ENCODE results near the gene SEC14L3. TPM values are rescaled to one million over a fixed set of nuclear protein-coding genes. Genes with fewer than 3 reads are reported as not detected.
"Not testable (repeated sequence)": the region's sequence is repeated elsewhere in the genome, so short reads cannot be mapped to it uniquely, and the experiment has no call there.

The SEC14L3 gene
- total and polyA plus RNA-seq, 9 donors = not detected

DNA sequence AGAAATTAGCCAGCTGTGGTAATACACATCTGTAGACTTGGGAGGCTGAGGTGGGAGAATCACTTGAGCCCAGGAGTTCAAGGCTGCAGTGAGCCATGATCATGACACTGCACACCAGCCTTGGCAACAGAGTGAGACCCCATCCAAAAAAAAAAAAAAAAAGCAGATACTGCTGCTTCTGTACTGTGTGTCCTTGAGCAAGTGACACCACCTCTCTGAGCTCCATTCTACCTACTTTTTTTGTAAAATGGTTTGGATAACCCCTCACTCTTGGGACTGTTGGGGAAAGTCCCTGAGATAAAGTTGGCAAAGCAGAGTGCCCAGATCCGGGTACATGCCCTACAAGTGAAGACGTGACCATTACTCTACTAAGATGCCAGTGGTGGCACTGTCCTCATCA lies 2.7 kb downstream of the SEC14L3 start:
- 41 to 90% (median 80%) methylated on average over 2 of the region's 2 CpGs for WGBS, 3 donors
- TF ChIP-seq CTCF (IDR thresholded peaks at IDR 0.05) (no peak), POLR2A (IDR thresholded peaks at IDR 0.05) (no peak), EP300 (IDR thresholded peaks at IDR 0.05) (no peak)
- Histone ChIP-seq H3K36me3 (no peaks in the 10 kb centered on the region), H3K27ac (no peak overlapping the region), H3K4me3 (no peak overlapping the region), H3K4me1 (ENCODE audit: insufficient read depth) (no peaks in the 10 kb centered on the region), H3K27me3 (no peaks in the 10 kb centered on the region), H3K9me3 (no peaks in the 10 kb centered on the region)
- DNase-seq = no peak
- intact Hi-C loops (cut with DNase I) = no loop called here

GRCh38 chr22:30460555-30460954 lies 11.3 kb downstream of the SEC14L3 start:
- DNase-seq; H3K4me1 ChIP-seq (ENCODE audit: insufficient read depth); H3K27me3 ChIP-seq; H3K27ac ChIP-seq; intact Hi-C loops (cut with DNase I); H3K36me3 ChIP-seq; H3K9me3 ChIP-seq; H3K4me3 ChIP-seq: not testable (repeated sequence)
- WGBS, 3 donors = 86 to 92% (median 89%) methylated on average over 6 of the region's 6 CpGs

DNA sequence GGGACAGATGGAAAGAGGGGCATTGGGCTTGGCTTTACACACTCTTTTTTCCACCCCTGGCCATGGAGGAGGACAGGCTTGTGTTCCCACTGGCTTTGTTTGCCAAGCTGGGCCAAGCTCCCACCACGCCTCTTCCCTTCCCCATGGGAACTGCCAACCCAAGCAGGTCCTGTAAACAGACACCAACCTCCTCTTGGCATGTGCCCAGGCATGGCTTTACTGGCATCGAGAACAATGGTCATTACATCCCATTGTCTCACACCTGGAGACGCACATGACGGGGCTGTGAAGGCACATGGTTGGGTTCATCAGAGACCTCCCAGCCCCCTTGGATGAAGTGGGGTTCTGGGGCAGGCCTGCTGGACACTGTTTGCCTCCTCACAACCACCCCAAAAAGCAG lies 11.7 kb downstream of the SEC14L3 start:
- WGBS, 3 donors = 86 to 89% (median 89%) methylated on average over 2 to 4 of the region's 4 CpGs
- Histone ChIP-seq H3K9me3 (no peaks in the 10 kb centered on the region), H3K27me3 (no peaks in the 10 kb centered on the region), H3K36me3 (no peaks in the 10 kb centered on the region), H3K27ac (no peak overlapping the region), H3K4me3 (no peak overlapping the region), H3K4me1 (ENCODE audit: insufficient read depth) (no peaks in the 10 kb centered on the region)
- no peak for DNase-seq
- no peak for TF ChIP-seq EP300 (IDR thresholded peaks at IDR 0.05)
- no peak for TF ChIP-seq POLR2A (IDR thresholded peaks at IDR 0.05)
- TF ChIP-seq CTCF (IDR thresholded peaks at IDR 0.05) = no peak
- intact Hi-C loops (cut with DNase I) = no loop called here

- Histone ChIP-seq H3K27me3 (no peaks in the 10 kb centered on the region), H3K4me3 (no peak overlapping the region), H3K4me1 (ENCODE audit: insufficient read depth) (no peaks in the 10 kb centered on the region), H3K27ac (no peak overlapping the region), H3K36me3 (no peaks in the 10 kb centered on the region), H3K9me3 (no peaks in the 10 kb centered on the region)
- no peak for DNase-seq
- intact Hi-C loops (cut with DNase I) = loop anchor here in 1 of 4 donors (10.0 kb wide), 1 partner anchor 905 kb away; no protein-coding TSS in a partner anchor
- no peak for TF ChIP-seq EP300 (IDR thresholded peaks at IDR 0.05)
- TF ChIP-seq POLR2A (IDR thresholded peaks at IDR 0.05) = no peak
- no peak for TF ChIP-seq CTCF (IDR thresholded peaks at IDR 0.05)
- 26 to 58% (median 42%) methylated on average over 4 of the region's 4 CpGs for WGBS, 3 donors
Observed at GRCh38 chr22:30459181-30460052, 12.4 kb downstream of the SEC14L3 start.

DNA sequence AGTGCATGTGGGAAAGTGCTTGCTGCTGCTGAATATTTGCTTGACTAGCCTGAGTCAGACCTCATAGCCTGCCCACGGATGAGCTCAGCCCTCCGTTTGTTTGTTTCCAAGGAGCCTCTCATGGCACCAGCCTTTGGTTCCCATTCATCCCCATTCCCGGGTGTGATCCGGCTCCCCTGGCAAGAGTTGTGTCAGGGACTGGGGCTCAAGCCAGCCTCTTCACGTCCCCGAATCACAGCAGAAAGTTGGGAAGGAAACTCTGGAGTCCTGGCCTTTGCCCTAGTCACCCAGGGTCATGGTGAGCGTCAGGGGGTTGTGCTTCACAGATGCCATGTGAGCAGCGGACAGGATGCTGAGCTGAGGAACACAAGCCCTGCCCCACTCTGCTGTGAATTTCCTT lies 13.8 kb downstream of the SEC14L3 start:
- intact Hi-C loops (cut with DNase I) = loop anchor here in 1 of 4 donors (10.0 kb wide), 1 partner anchor 907 kb away; no protein-coding TSS in a partner anchor
- TF ChIP-seq POLR2A (IDR thresholded peaks at IDR 0.05) (no peak), EP300 (IDR thresholded peaks at IDR 0.05) (no peak), CTCF (IDR thresholded peaks at IDR 0.05) (no peak)
- no peak overlapping the region for H3K27ac ChIP-seq
- H3K27me3 ChIP-seq = no peaks in the 10 kb centered on the region
- DNase-seq = no peak
- no peaks in the 10 kb centered on the region for H3K4me1 ChIP-seq (ENCODE audit: insufficient read depth)
- H3K4me3 ChIP-seq = no peak overlapping the region
- H3K9me3 ChIP-seq = no peaks in the 10 kb centered on the region
- H3K36me3 ChIP-seq = no peaks in the 10 kb centered on the region
- WGBS, 3 donors = 61 to 65% (median 64%) methylated on average over 8 of the region's 8 CpGs

Data from ovary (tissue), 9 donors.